HG03066 (cell line): Measurements from ENCODE around the gene HCRTR1.

ENCODE experiments used
- ATAC-seq: cut with Tn5 transposase; IDR thresholded peaks from one replicate; pipeline ENCODE4 v1.9.1; 2021; ENCODE audit warnings: low read depth; ENCODE audit not compliant: unreplicated experiment

Gene HCRTR1

GRCh38 chr1:31663622-31664452 is 46.3 kb downstream of the HCRTR1 start:
- ATAC-seq: no peak

GRCh38 chr1:31664528-31664927 is 47.0 kb downstream of the HCRTR1 start:
- no peak for ATAC-seq

GRCh38 chr1:31665234-31665878 is 47.9 kb downstream of the HCRTR1 start:
- ATAC-seq: no peak

- no peak for ATAC-seq
Observed at GRCh38 chr1:31666263-31666963, 48.9 kb downstream of the HCRTR1 start.

GRCh38 chr1:31667065-31667785 is 49.7 kb downstream of the HCRTR1 start:
- ATAC-seq: no peak

- no peak for ATAC-seq
Observed at GRCh38 chr1:31668303-31668883, 50.9 kb downstream of the HCRTR1 start.

- no peak for ATAC-seq
Observed at GRCh38 chr1:31669433-31669785, 51.9 kb downstream of the HCRTR1 start.

- ATAC-seq: no peak
Observed at GRCh38 chr1:31669786-31670592, 52.5 kb downstream of the HCRTR1 start.

- ATAC-seq: no peak
Observed at GRCh38 chr1:31670593-31670964, 53.1 kb downstream of the HCRTR1 start.

- ATAC-seq: no peak
Observed at GRCh38 chr1:31671147-31671546, 53.7 kb downstream of the HCRTR1 start.

GRCh38 chr1:31671561-31672201 is 54.2 kb downstream of the HCRTR1 start:
- no peak for ATAC-seq

GRCh38 chr1:31672986-31673385 is 55.5 kb downstream of the HCRTR1 start:
- no peak for ATAC-seq

GRCh38 chr1:31673433-31673832 is 55.9 kb downstream of the HCRTR1 start:
- no peak for ATAC-seq

- ATAC-seq: no peak
Observed at GRCh38 chr1:31674626-31675025, 57.1 kb downstream of the HCRTR1 start.

GRCh38 chr1:31675161-31675560 is 57.7 kb downstream of the HCRTR1 start:
- ATAC-seq: no peak

GRCh38 chr1:31675756-31676155 is 58.3 kb downstream of the HCRTR1 start:
- ATAC-seq: no peak
